H1 (cell line): ENCODE measurements around the gene DLAT. TPM values are rescaled to one million over a fixed set of nuclear protein-coding genes. Genes with fewer than 3 reads are reported as not detected.

Experiments used
- BACH1 ChIP-seq: IDR thresholded peaks from 2 replicates; pipeline ENCODE4 v1.6.1; 2012; ENCODE audit warnings: low read length, improper control_type of control experiment
- BRCA1 ChIP-seq: IDR thresholded peaks from 2 replicates; pipeline ENCODE4 v1.6.1; 2012; ENCODE audit warnings: low read depth, low read length, improper control_type of control experiment
- CTCF ChIP-seq, 3 experiments: IDR thresholded peaks; 1 replicate in 2 of 3; 2 replicates in 1 of 3; pipeline versions ENCODE4 v1.5.1 to v1.6.1; 2011; ENCODE audit warnings: low read length in 3 of 3, mild to moderate bottlenecking in 3 of 3, inconsistent platforms in 2 of 3, low read depth in 1 of 3, moderate library complexity in 1 of 3; ENCODE audit not compliant: insufficient read depth in 1 of 3; ENCODE audit errors: control extremely low read depth in 1 of 3
- EZH2 ChIP-seq: fragments of 200-600 bp; sonication (generic); IDR thresholded peaks from 2 replicates; pipeline ENCODE4 v1.7.1; 2012; ENCODE audit warnings: low read depth, mild to moderate bottlenecking, moderate library complexity, low read length, inconsistent platforms; ENCODE audit not compliant: severe bottlenecking
- GTF2F1 ChIP-seq: IDR thresholded peaks from 2 replicates; pipeline ENCODE4 v1.6.1; 2012; ENCODE audit warnings: low read depth, low read length, improper control_type of control experiment, borderline replicate concordance
- polyA plus RNA-seq, 7 experiments: library from polyadenylated mRNA; depleted of rRNA in 3 of 7; stranded (reverse) in 5 of 7; unstranded in 2 of 7; fragments of >200 nt in 5 of 7; fragments of 200-250 nt in 2 of 7; gene quantifications; 1 replicate in 5 of 7; 2 replicates in 1 of 7; 4 replicates in 1 of 7; pipeline versions ENCODE4 v1.2.1 to v1.2.3, GENCODE V29; 2011 to 2013; ENCODE audit warnings: missing spikeins in 2 of 7, mixed read lengths in 2 of 7
- total RNA-seq: library from RNA; stranded (reverse); fragmentation: NEBNext Ultra II Directional; extraction: Animal tissue kit (Norgen Biotek cat#: 25700); gene quantifications from 2 replicates; pipeline ENCODE4 v1.2.1, GENCODE V29; 2021

Gene DLAT
- total and polyA plus RNA-seq, 2 of the 8 experiments (the other 6 are each of a cell fraction or from before 2014, with no cell fraction given): 23.1 to 66.2 TPM

- no peak for TF ChIP-seq CTCF (IDR thresholded peaks at IDR 0.05; ENCODE audit: control extremely low read depth in 1 of 3, insufficient read depth in 1 of 3, low read depth in 1 of 3, low read length in 3 of 3)
- TF ChIP-seq BACH1: no peak
- TF ChIP-seq GTF2F1: no peak
- no peak for TF ChIP-seq EZH2
- no peak for TF ChIP-seq BRCA1
Observed at GRCh38 chr11:112096194-112096593, 71.0 kb downstream of the DLAT start (continued).
